GM18909 (cell line): ENCODE data around the gene CENPI.
"Not testable (repeated sequence)": the region's sequence is repeated elsewhere in the genome, so short reads cannot be mapped to it uniquely, and the experiment has no call there.

ENCODE experiments used
- ATAC-seq: cut with Tn5 transposase; IDR thresholded peaks from one replicate; pipeline ENCODE4 v1.9.1; 2021; ENCODE audit warnings: mild to moderate bottlenecking; ENCODE audit not compliant: unreplicated experiment, poor library complexity

CENPI gene

GRCh38 chrX:101097546-101098453 is at the start of gene CENPI:
TSS of gene CENPI (plus strand) at chrX:101098204. CDS start at chrX:101101071, 2,867 bp downstream.
- peak; percentile 100 for ATAC-seq

- peak; percentile 5 for ATAC-seq
Observed at GRCh38 chrX:101051153-101051548, 46.9 kb upstream of the CENPI start.

- peak; percentile 93 for ATAC-seq
Observed at GRCh38 chrX:101051549-101052302, 46.3 kb upstream of the CENPI start, which contains the start of gene TRMT2B. TSS of gene TRMT2B (minus strand) at chrX:101052111. CDS start at chrX:101042289, 9,822 bp downstream.

- not testable (repeated sequence) for ATAC-seq
Observed at GRCh38 chrX:101056551-101056950, 41.5 kb upstream of the CENPI start.

GRCh38 chrX:101057093-101057714 is 40.8 kb upstream of the CENPI start:
- ATAC-seq = peak; percentile 89

- ATAC-seq = no peak
Observed at GRCh38 chrX:101062176-101062575, 35.8 kb upstream of the CENPI start.

- no peak for ATAC-seq
Observed at GRCh38 chrX:101071582-101071981, 26.4 kb upstream of the CENPI start.

- ATAC-seq = no peak
Observed at GRCh38 chrX:101078716-101079598, 19.0 kb upstream of the CENPI start, which contains the start of gene TMEM35A. TSS of gene TMEM35A (plus strand) at chrX:101078879. CDS start at chrX:101079003, 124 bp downstream.

GRCh38 chrX:101079736-101080270 is 18.2 kb upstream of the CENPI start:
- ATAC-seq = no peak

- no peak for ATAC-seq
Observed at GRCh38 chrX:101080326-101081124, 17.5 kb upstream of the CENPI start.

GRCh38 chrX:101081231-101081630 is 16.8 kb upstream of the CENPI start:
- no peak for ATAC-seq

GRCh38 chrX:101091817-101092216 is 6.2 kb upstream of the CENPI start:
- no peak for ATAC-seq

- no peak for ATAC-seq
Observed at GRCh38 chrX:101108284-101108683, 10.3 kb downstream of the CENPI start.

- no peak for ATAC-seq
Observed at GRCh38 chrX:101117701-101118100, 19.7 kb downstream of the CENPI start.

GRCh38 chrX:101136235-101136634 is 38.2 kb downstream of the CENPI start:
- ATAC-seq = no peak
